Stimulated activated CD8-positive, alpha-beta memory T cell treated with anti-CD3 and anti-CD28 coated beads, Interleukin-15, amount 100 ng/mL, for 4 hours (primary cell): Measurements from ENCODE around the gene IPMK.

Source experiments
- DNase-seq, 2 donors: peaks; one replicate each; pipeline ENCODE4 v3.0.0-alpha.2; 2020; ENCODE audit warnings: low read depth in 2 of 2

IPMK gene

GRCh38 chr10:58267713-58268453, at the start of gene IPMK:
TSS of gene IPMK (minus strand) at chr10:58267894. CDS start at chr10:58267611, 283 bp downstream.
- DNase-seq: peak; percentile 87 to 91

- no peak for DNase-seq
These were observed 49.2 kb upstream of the IPMK start for GRCh38 chr10:58316874-58317273.

GRCh38 chr10:58311026-58311425, 43.3 kb upstream of the IPMK start:
- no peak for DNase-seq

GRCh38 chr10:58307676-58308075, 40.0 kb upstream of the IPMK start:
- DNase-seq: no peak

- DNase-seq: no peak
These were observed 38.1 kb upstream of the IPMK start for GRCh38 chr10:58305821-58306220.

GRCh38 chr10:58304099-58304633, 36.5 kb upstream of the IPMK start:
- no peak for DNase-seq

- DNase-seq: no peak
These were observed 34.6 kb upstream of the IPMK start for GRCh38 chr10:58302254-58302653.

- DNase-seq: no peak
These were observed 33.0 kb upstream of the IPMK start for GRCh38 chr10:58300676-58301075.

GRCh38 chr10:58299580-58299979, 31.9 kb upstream of the IPMK start:
- no peak for DNase-seq

GRCh38 chr10:58293989-58294388, 26.3 kb upstream of the IPMK start:
- no peak for DNase-seq

GRCh38 chr10:58291538-58292174, 24.0 kb upstream of the IPMK start:
- no peak for DNase-seq

GRCh38 chr10:58282615-58283014, 14.9 kb upstream of the IPMK start:
- no peak for DNase-seq

GRCh38 chr10:58281092-58281752, 13.5 kb upstream of the IPMK start:
- no peak for DNase-seq

GRCh38 chr10:58280477-58280876, 12.8 kb upstream of the IPMK start:
- DNase-seq: no peak

- no peak for DNase-seq
These were observed 11.2 kb upstream of the IPMK start for GRCh38 chr10:58278962-58279307.

GRCh38 chr10:58278274-58278961, 10.7 kb upstream of the IPMK start:
- no peak for DNase-seq

GRCh38 chr10:58275908-58276307, 8.2 kb upstream of the IPMK start:
- DNase-seq: no peak

- DNase-seq: no peak
These were observed 7.6 kb upstream of the IPMK start for GRCh38 chr10:58275261-58275660.

- DNase-seq: no peak
These were observed 2.1 kb upstream of the IPMK start for GRCh38 chr10:58269782-58270290.

GRCh38 chr10:58268946-58269781, 1.5 kb upstream of the IPMK start, which contains the start of gene CISD1:
TSS of gene CISD1 (plus strand) at chr10:58269162. CDS start at chr10:58269274, 112 bp downstream.
- DNase-seq: peak; percentile 86 to 92

- no peak for DNase-seq
These were observed 806 bp upstream of the IPMK start for GRCh38 chr10:58268454-58268945.
